Measurements from ENCODE around the gene ARSD. TPM values are rescaled to one million over a fixed set of nuclear protein-coding genes. Genes with fewer than 3 reads are reported as not detected.

Gene ARSD
- total RNA-seq, 2 experiments from 2014 or later, result 0.44 to 1.2 TPM

GRCh38 chrX:2917767-2918166 is 11.4 kb downstream of the ARSD start:
- CTCF ChIA-PET, result no interaction called here
- Histone ChIP-seq H3K4me1 (ENCODE audit: insufficient read depth, low read length) (no peaks in the 10 kb centered on the region), H3K36me3 (ENCODE audit: insufficient read depth, low read length) (no peaks in the 10 kb centered on the region), H3K27ac (ENCODE audit: low read depth in 1 of 2, low read length in 2 of 2) (no peak overlapping the region), H3K4me3 (ENCODE audit: low read length) (no peak overlapping the region), H3K9me3 (ENCODE audit: control insufficient read depth in 1 of 2, insufficient read depth in 1 of 2, low read length in 2 of 2) (peaks cover 0 to 10% of the 10 kb centered on the region in 2 experiments), H3K27me3 (ENCODE audit: control insufficient read depth in 1 of 2, insufficient read depth in 2 of 2, low read length in 2 of 2) (no peaks in the 10 kb centered on the region)
- no peak for DNase-seq
- no peak for ATAC-seq (ENCODE audit: poor library complexity)
- no peaks in the 10 kb centered on the region for H3K9me3 Mint-ChIP-seq
- no peaks in the 10 kb centered on the region for H3K36me3 Mint-ChIP-seq (ENCODE audit: low read depth)
- POLR2A ChIA-PET, result no interaction called here
- H3K4me3 Mint-ChIP-seq, result no peak overlapping the region
- intact Hi-C loops (cut with DNase I, micrococcal nuclease), result no loop called here
- no peaks in the 10 kb centered on the region for H3K27me3 Mint-ChIP-seq
- TF ChIP-seq CTCF (IDR thresholded peaks at IDR 0.05), result no peak
- H3K27ac Mint-ChIP-seq, result no peak overlapping the region
- no peaks in the 10 kb centered on the region for H3K4me1 Mint-ChIP-seq (ENCODE audit: low read depth)

GRCh38 chrX:2913118-2913517 is 16.0 kb downstream of the ARSD start:
- H3K27me3 Mint-ChIP-seq, result no peaks in the 10 kb centered on the region
- no peak overlapping the region for H3K27ac ChIP-seq (ENCODE audit: low read depth in 1 of 2, low read length in 2 of 2)
- H3K27ac Mint-ChIP-seq, result no peak overlapping the region
- no peak for ATAC-seq (ENCODE audit: poor library complexity)
- H3K4me1 ChIP-seq (ENCODE audit: insufficient read depth, low read length), result no peaks in the 10 kb centered on the region
- no peaks in the 10 kb centered on the region for H3K27me3 ChIP-seq (ENCODE audit: control insufficient read depth in 1 of 2, insufficient read depth in 2 of 2, low read length in 2 of 2)
- no peaks in the 10 kb centered on the region for H3K4me1 Mint-ChIP-seq (ENCODE audit: low read depth)
- intact Hi-C loops (cut with DNase I, micrococcal nuclease), result no loop called here
- no peak for DNase-seq
- peaks cover 0 to 10% of the 10 kb centered on the region in 2 experiments for H3K9me3 ChIP-seq (ENCODE audit: control insufficient read depth in 1 of 2, insufficient read depth in 1 of 2, low read length in 2 of 2)
- ChIA-PET POLR2A (no interaction called here), CTCF (no interaction called here)
- H3K9me3 Mint-ChIP-seq, result no peaks in the 10 kb centered on the region
- no peak overlapping the region for H3K4me3 Mint-ChIP-seq
- TF ChIP-seq CTCF (IDR thresholded peaks at IDR 0.05), result no peak
- no peaks in the 10 kb centered on the region for H3K36me3 ChIP-seq (ENCODE audit: insufficient read depth, low read length)
- H3K4me3 ChIP-seq (ENCODE audit: low read length), result no peak overlapping the region
- no peaks in the 10 kb centered on the region for H3K36me3 Mint-ChIP-seq (ENCODE audit: low read depth)

GRCh38 chrX:2910109-2910508 is 19.0 kb downstream of the ARSD start:
- TF ChIP-seq CTCF (IDR thresholded peaks at IDR 0.05), result no peak
- no peaks in the 10 kb centered on the region for H3K36me3 ChIP-seq (ENCODE audit: insufficient read depth, low read length)
- Mint-ChIP-seq H3K4me1 (ENCODE audit: low read depth) (no peaks in the 10 kb centered on the region), H3K9me3 (no peaks in the 10 kb centered on the region), H3K27me3 (no peaks in the 10 kb centered on the region), H3K4me3 (no peak overlapping the region), H3K36me3 (ENCODE audit: low read depth) (no peaks in the 10 kb centered on the region), H3K27ac (no peak overlapping the region)
- H3K9me3 ChIP-seq (ENCODE audit: control insufficient read depth in 1 of 2, insufficient read depth in 1 of 2, low read length in 2 of 2), result no peaks in the 10 kb centered on the region
- ChIA-PET POLR2A (no interaction called here), CTCF (no interaction called here)
- no peak overlapping the region for H3K27ac ChIP-seq (ENCODE audit: low read depth in 1 of 2, low read length in 2 of 2)
- H3K27me3 ChIP-seq (ENCODE audit: control insufficient read depth in 1 of 2, insufficient read depth in 2 of 2, low read length in 2 of 2), result no peaks in the 10 kb centered on the region
- no peaks in the 10 kb centered on the region for H3K4me1 ChIP-seq (ENCODE audit: insufficient read depth, low read length)
- DNase-seq, result no peak
- no peak for ATAC-seq (ENCODE audit: poor library complexity)
- no peak overlapping the region for H3K4me3 ChIP-seq (ENCODE audit: low read length)
- intact Hi-C loops (cut with DNase I, micrococcal nuclease), result no loop called here

Data from CD4-positive, alpha-beta T cell (primary cell).